IgD-negative memory B cell (primary cell): Measurements from ENCODE around the gene RASSF5. TPM values are rescaled to one million over a fixed set of nuclear protein-coding genes. Genes with fewer than 3 reads are reported as not detected.

Experiments
- H3K27ac Mint-ChIP-seq, 3 donors: one replicate each; pipeline ENCODE4 v1.8.0; 2020 to 2022; ENCODE audit warnings: mild to moderate bottlenecking in 3 of 3, mixed read lengths in 3 of 3, moderate library complexity in 1 of 3
- H3K27me3 Mint-ChIP-seq: one replicate; pipeline ENCODE4 v1.8.0; 2021; ENCODE audit warnings: mixed read lengths
- H3K36me3 Mint-ChIP-seq: one replicate; pipeline ENCODE4 v1.8.0; 2020; ENCODE audit warnings: mild to moderate bottlenecking, mixed read lengths
- H3K4me1 Mint-ChIP-seq, 3 donors: one replicate each; pipeline ENCODE4 v1.8.0; 2020 to 2022; ENCODE audit warnings: mixed read lengths in 3 of 3, mild to moderate bottlenecking in 1 of 3
- H3K4me3 Mint-ChIP-seq, 4 donors: one replicate each; pipeline ENCODE4 v1.8.0; 2020 to 2022; ENCODE audit warnings: mild to moderate bottlenecking in 4 of 4, mixed read lengths in 4 of 4, moderate library complexity in 3 of 4
- H3K9me3 Mint-ChIP-seq, 3 donors: one replicate each; pipeline ENCODE4 v1.8.0; 2020 to 2021; ENCODE audit warnings: mixed read lengths in 3 of 3, mild to moderate bottlenecking in 1 of 3
- polyA plus RNA-seq: library from polyadenylated mRNA; unstranded; fragments of 300-500 nt; fragmentation: Illumina TruSeq; gene quantifications from one replicate; pipeline ENCODE4 v1.2.3, GENCODE V29; 2021

RASSF5 gene
- polyA plus RNA-seq, 1 donor from 2014 or later, result 130 TPM

DNA sequence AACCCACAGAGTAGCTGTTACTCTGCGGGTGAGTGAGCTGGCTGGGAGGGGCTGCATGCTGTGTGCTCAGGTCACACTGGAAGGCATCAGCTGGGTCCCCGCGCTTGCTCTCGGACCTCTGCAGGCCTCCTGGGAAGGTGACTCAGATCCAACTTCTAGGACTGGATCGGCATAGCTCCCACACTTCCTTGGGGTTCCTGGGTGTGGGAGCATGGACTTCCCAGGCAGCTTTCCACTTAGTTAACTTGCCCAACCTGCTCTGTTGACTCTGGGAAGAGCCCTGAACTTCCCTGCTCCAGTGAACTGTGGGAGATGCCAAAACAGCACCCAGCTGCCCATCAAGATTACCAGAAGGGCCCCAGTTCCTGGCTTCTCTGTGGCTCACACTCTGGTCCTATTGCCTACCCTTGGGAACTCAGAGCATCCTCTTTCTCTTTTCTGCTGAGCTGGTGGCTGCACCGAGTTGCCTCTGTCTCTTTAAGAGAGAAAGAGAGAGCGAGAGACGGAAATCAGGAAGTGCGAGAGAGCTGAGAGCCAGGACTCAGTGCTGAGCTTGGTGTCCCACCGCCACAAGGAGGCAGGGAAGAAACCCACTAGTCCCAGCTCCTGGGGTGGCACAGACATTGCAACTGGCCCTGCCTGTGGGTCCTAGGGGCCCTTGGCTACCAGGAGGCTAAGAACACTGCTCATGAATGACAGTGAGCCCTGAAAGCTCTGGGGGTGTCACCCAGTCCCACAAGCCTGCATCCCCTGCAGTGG, 37.2 kb upstream of the RASSF5 start, which contains the start of gene IKBKE:
TSS of gene IKBKE (plus strand) at position 544 of the 759 bp plus-strand sequence. CDS start 2,752 bp downstream, outside the sequence.
- no peaks in the 10 kb centered on the region for H3K27me3 Mint-ChIP-seq
- peak within 1 kb of the TSS; percentile 88 to 98 (median 94) for H3K4me3 Mint-ChIP-seq
- H3K4me1 Mint-ChIP-seq, result peaks cover 53 to 59% (median 59%) of the 10 kb centered on the region in 3 donors
- H3K9me3 Mint-ChIP-seq, result no peaks in the 10 kb centered on the region
- no peaks in the 10 kb centered on the region for H3K36me3 Mint-ChIP-seq
- peak within 1 kb of the TSS; percentile 96 for H3K27ac Mint-ChIP-seq

DNA sequence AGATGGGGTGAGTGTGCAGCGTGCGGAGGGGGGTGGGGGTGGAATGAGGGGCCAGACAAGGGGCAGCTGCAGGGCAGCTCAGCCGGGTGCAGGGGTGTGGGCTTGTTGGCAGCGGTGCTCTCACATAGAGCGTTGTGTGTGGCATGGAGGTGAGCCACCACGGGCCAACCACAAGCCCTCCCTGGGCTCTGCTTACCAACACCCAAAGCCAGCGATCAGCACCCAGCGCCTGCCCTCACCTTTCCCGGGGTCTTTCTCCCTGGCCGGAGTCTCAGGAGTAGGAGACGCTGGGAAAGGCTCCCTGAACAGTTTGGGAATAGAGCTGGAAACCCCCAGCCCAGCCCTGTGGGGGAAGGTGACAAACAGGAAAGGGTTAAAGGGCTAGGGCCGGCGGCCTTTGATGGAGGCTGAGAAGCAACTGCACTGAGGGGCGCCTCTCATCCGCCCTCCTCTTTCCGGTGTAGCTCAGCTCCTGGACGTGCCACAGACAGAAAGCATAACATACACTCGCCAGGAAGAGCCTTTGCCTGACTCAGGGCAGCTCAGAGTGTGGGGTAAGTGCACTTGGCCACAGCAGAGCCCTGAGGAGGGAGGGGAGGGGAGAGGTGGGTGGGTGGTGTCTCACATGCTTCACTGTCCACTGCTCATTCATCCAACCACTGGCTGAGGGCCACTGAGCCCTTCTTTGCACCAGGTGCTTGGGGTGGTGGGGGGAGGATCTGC, 36.5 kb upstream of the RASSF5 start:
- H3K36me3 Mint-ChIP-seq, result peaks cover 2% of the 10 kb centered on the region

GRCh38 chr1:206471415-206471801, 35.9 kb upstream of the RASSF5 start:
- H3K4me1 Mint-ChIP-seq, result peaks cover 47 to 53% (median 52%) of the 10 kb centered on the region in 3 donors
- H3K4me3 Mint-ChIP-seq, result peak overlapping the region; percentile 88 to 98 (median 94)
- H3K36me3 Mint-ChIP-seq, result peaks cover 4% of the 10 kb centered on the region
- H3K27ac Mint-ChIP-seq, result peak overlapping the region; percentile 80 to 96 (median 92)
- no peaks in the 10 kb centered on the region for H3K27me3 Mint-ChIP-seq
- no peaks in the 10 kb centered on the region for H3K9me3 Mint-ChIP-seq

More for the DNA sequence above, 36.5 kb upstream of the RASSF5 start:
- Mint-ChIP-seq H3K4me3 (peak overlapping the region; percentile 88 to 98 (median 94)), H3K27ac (peak overlapping the region; percentile 80 to 96 (median 96)), H3K4me1 (peaks cover 51 to 57% (median 57%) of the 10 kb centered on the region in 3 donors), H3K9me3 (no peaks in the 10 kb centered on the region), H3K27me3 (no peaks in the 10 kb centered on the region)

DNA sequence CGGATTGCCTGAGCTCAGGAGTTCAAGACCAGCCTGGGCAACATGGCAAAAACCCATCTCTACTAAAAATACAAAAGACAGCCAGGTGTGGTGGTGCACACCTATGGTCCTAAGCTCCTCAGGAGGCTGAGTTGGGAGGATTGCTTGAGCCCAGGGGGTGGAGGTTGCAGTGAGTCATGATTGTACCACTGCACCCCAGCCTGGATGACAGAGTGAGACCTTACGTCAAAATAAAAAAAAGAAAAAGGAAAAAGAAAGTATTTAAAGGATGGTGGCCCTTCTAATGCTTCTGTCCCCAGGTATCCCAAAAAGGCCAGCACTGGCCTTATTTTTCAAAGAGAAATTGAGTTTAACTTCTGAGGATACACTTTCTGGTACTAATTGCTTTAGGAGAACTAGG, 35.3 kb upstream of the RASSF5 start:
- peaks cover 43 to 48% (median 47%) of the 10 kb centered on the region in 3 donors for H3K4me1 Mint-ChIP-seq
- H3K27ac Mint-ChIP-seq, result peak overlapping the region; percentile 80 to 96 (median 92)
- H3K27me3 Mint-ChIP-seq, result no peaks in the 10 kb centered on the region
- no peaks in the 10 kb centered on the region for H3K9me3 Mint-ChIP-seq
- peak overlapping the region; percentile 88 to 98 (median 94) for H3K4me3 Mint-ChIP-seq
- peaks cover 4% of the 10 kb centered on the region for H3K36me3 Mint-ChIP-seq

DNA sequence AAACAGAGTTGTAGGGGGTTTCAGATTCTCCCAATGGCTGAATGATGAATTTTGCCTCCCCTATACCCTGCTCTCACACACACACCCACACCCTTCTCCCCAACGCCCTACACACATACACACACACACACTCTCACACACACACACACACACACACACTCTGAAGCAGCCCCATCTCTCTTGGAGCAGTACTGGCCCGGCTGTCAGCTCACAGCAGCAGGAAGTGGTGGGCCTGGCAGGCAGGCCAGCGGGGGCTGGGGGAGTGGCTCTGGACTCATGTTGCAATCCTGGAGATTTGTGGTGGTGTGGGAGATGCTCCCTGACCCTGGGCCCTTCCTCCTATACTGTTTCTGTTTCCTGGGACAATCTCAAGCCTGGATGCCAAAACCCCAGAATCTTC, 34.9 kb upstream of the RASSF5 start:
- H3K27me3 Mint-ChIP-seq, result no peaks in the 10 kb centered on the region
- no peaks in the 10 kb centered on the region for H3K9me3 Mint-ChIP-seq
- H3K4me1 Mint-ChIP-seq, result peaks cover 42 to 44% (median 43%) of the 10 kb centered on the region in 3 donors
- peak overlapping the region in 2 of 3 donors; percentile 80 to 96 for H3K27ac Mint-ChIP-seq
- peak overlapping the region in 3 of 4 donors; percentile 63 to 96 (median 93) for H3K4me3 Mint-ChIP-seq
- peaks cover 4% of the 10 kb centered on the region for H3K36me3 Mint-ChIP-seq

DNA sequence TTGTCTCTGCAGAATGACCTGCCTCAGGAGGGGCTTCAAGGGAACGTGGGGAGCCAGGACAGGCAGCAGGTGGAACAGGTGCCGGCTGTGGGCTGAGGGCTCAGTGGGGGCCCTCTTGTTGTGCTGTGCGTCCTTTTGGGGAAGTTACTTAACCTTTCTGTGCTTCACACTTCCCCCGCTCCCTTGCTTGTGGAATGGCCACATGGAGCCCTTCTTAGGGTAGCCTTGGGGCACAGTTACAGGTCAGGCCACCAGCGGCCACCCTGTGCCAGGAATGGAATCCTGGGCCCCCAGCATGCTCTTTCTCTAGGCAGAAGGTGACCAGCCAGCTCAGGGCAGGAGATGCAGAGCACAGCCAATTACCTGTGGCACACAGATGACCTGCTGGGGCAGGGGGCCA, 34.4 kb upstream of the RASSF5 start:
- no peaks in the 10 kb centered on the region for H3K9me3 Mint-ChIP-seq
- peak overlapping the region; percentile 21 to 96 (median 80) for H3K27ac Mint-ChIP-seq
- peak overlapping the region in 2 of 4 donors; percentile 13 to 93 for H3K4me3 Mint-ChIP-seq
- no peaks in the 10 kb centered on the region for H3K27me3 Mint-ChIP-seq
- H3K36me3 Mint-ChIP-seq, result peaks cover 4% of the 10 kb centered on the region
- peaks cover 39 to 40% (median 39%) of the 10 kb centered on the region in 3 donors for H3K4me1 Mint-ChIP-seq

DNA sequence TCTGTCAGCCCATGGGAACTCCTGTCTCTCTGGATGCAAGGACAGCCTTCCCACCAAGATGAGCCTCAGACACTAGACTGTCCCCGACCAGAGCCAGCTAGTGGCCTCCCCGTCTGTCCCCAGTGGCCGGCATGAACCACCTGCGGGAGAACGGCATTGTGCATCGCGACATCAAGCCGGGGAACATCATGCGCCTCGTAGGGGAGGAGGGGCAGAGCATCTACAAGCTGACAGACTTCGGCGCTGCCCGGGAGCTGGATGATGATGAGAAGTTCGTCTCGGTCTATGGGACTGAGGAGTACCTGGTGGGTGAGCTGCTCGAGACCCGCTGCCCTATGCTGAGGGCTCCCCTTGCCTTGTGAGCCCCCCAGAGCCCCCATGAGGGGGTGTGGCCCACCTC, 31.3 kb upstream of the RASSF5 start:
- peaks cover 4% of the 10 kb centered on the region for H3K36me3 Mint-ChIP-seq
- H3K9me3 Mint-ChIP-seq, result no peaks in the 10 kb centered on the region
- peaks cover 19 to 21% (median 21%) of the 10 kb centered on the region in 3 donors for H3K4me1 Mint-ChIP-seq
- no peak overlapping the region for H3K27ac Mint-ChIP-seq
- no peak overlapping the region for H3K4me3 Mint-ChIP-seq
- H3K27me3 Mint-ChIP-seq, result no peaks in the 10 kb centered on the region

DNA sequence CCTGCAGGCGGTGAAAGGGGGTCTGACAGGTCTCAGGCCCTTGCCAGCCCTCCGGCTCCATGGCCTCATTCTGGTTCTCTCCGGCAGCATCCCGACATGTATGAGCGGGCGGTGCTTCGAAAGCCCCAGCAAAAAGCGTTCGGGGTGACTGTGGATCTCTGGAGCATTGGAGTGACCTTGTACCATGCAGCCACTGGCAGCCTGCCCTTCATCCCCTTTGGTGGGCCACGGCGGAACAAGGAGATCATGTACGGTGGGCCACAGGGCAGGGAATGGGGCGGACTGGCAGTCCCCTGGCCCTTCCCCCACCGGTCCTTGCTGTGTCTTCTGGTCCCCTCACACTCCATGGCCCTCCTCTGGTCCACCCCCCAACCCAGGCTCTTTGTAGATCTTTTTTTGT, 30.7 kb upstream of the RASSF5 start:
- peak overlapping the region in 1 of 4 donors; percentile 39 for H3K4me3 Mint-ChIP-seq
- H3K36me3 Mint-ChIP-seq, result peaks cover 4% of the 10 kb centered on the region

GRCh38 chr1:206477110-206477509, 30.2 kb upstream of the RASSF5 start:
- peaks cover 11 to 13% (median 12%) of the 10 kb centered on the region in 3 donors for H3K4me1 Mint-ChIP-seq
- no peaks in the 10 kb centered on the region for H3K9me3 Mint-ChIP-seq
- H3K36me3 Mint-ChIP-seq, result peaks cover 4% of the 10 kb centered on the region
- no peak overlapping the region for H3K4me3 Mint-ChIP-seq
- H3K27me3 Mint-ChIP-seq, result no peaks in the 10 kb centered on the region
- H3K27ac Mint-ChIP-seq, result peak overlapping the region in 1 of 3 donors; percentile 18

More for the DNA sequence above, 30.7 kb upstream of the RASSF5 start:
- peak overlapping the region in 1 of 3 donors; percentile 18 for H3K27ac Mint-ChIP-seq
- no peaks in the 10 kb centered on the region for H3K27me3 Mint-ChIP-seq
- peaks cover 15 to 17% (median 17%) of the 10 kb centered on the region in 3 donors for H3K4me1 Mint-ChIP-seq
- H3K9me3 Mint-ChIP-seq, result no peaks in the 10 kb centered on the region

DNA sequence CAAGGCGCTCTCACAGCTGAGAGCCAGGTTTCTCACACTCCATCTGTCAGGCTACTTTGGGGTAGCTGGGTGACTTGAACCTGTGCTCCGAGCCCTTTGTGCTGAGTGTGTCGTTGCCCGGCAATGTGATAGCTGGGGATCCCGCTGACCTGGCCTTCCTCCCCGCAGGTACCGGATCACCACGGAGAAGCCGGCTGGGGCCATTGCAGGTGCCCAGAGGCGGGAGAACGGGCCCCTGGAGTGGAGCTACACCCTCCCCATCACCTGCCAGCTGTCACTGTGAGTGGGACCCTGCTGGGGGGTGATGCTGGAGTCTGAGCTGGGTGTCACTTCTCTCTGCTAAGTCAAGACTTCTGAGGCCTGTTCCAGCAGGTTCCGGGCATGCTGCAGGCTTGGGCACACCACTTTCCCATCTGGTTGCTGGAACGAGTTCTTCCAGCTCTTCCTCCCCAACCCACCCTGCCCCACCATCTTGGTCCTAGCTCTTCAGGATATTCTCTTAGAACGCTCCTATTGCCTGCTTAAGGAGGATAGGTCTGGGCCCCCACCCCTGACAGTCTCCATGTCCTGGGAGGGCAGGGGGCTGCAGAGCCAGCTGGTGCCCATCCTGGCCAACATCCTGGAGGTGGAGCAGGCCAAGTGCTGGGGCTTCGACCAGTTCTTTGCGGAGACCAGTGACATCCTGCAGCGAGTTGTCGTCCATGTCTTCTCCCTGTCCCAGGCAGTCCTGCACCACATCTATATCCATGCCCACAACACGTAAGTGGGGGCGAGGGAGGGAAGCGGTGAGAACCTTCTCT, 29.6 kb upstream of the RASSF5 start:
- Mint-ChIP-seq H3K27ac (peak overlapping the region in 1 of 3 donors; percentile 7), H3K27me3 (no peaks in the 10 kb centered on the region), H3K36me3 (peaks cover 4% of the 10 kb centered on the region), H3K4me3 (no peak overlapping the region), H3K9me3 (no peaks in the 10 kb centered on the region), H3K4me1 (peaks cover 5 to 7% (median 5%) of the 10 kb centered on the region in 3 donors)

DNA sequence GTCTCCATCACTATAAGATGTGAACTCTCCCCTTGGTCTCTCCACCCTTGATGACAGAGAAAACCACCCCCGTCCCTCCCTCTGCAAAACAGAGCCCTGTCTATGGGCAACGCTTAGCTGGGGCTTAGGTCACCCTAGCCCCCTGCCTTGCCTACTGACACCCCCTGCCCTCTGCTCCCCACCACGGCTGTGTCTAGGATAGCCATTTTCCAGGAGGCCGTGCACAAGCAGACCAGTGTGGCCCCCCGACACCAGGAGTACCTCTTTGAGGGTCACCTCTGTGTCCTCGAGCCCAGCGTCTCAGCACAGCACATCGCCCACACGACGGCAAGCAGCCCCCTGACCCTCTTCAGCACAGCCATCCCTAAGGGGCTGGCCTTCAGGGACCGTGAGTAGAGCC, 28.6 kb upstream of the RASSF5 start:
- peaks cover 0 to 3% (median 2%) of the 10 kb centered on the region in 3 donors for H3K4me1 Mint-ChIP-seq
- no peak overlapping the region for H3K4me3 Mint-ChIP-seq
- H3K27me3 Mint-ChIP-seq, result no peaks in the 10 kb centered on the region
- H3K36me3 Mint-ChIP-seq, result peaks cover 4% of the 10 kb centered on the region
- no peaks in the 10 kb centered on the region for H3K9me3 Mint-ChIP-seq
- no peak overlapping the region for H3K27ac Mint-ChIP-seq

DNA sequence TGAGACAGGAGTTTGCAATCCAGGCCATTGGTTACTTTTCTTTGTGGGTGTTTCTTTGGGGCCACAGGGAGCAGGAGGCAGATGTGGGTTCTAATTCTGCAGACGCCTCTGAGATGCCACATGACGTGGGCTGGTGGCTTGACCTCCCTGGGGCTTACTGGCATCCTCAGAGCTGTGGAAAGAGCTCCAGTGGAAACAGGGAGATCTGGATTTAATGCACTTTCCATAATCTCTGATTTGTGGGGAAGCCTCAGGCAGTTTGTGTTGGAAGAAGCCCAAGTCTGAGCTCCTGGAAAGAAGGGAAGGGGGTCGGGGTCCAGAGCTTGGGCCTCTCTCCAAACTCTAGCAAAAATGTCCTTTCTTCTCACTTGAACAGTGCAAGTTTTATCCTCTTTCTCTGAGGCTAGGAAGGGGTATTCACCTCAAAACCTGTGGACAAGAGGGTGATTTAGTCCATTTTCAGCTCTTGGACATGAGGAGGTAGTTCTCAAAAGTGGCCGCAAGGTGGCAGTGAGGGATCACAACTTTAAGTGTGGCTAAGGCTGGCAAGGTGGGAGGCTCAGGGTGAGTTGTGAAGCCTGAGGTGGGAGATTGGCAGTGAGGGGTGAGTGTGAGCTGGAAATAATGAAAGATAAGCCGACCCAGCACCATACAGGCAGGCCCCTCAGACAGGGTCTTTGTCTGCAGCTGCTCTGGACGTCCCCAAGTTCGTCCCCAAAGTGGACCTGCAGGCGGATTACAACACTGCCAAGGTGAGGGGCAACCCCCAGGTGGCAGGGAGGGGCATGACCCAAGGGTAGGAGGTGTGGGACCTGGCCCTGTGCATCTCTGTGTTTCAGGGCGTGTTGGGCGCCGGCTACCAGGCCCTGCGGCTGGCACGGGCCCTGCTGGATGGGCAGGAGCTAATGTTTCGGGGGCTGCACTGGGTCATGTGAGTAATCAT, 27.9 kb upstream of the RASSF5 start:
- H3K4me3 Mint-ChIP-seq, result no peak overlapping the region
- no peaks in the 10 kb centered on the region for H3K9me3 Mint-ChIP-seq
- no peaks in the 10 kb centered on the region for H3K27me3 Mint-ChIP-seq
- peak overlapping the region in 1 of 3 donors; percentile 39 for H3K27ac Mint-ChIP-seq
- H3K36me3 Mint-ChIP-seq, result peaks cover 4% of the 10 kb centered on the region
- H3K4me1 Mint-ChIP-seq, result peaks cover 0 to 3% (median 2%) of the 10 kb centered on the region in 3 donors

DNA sequence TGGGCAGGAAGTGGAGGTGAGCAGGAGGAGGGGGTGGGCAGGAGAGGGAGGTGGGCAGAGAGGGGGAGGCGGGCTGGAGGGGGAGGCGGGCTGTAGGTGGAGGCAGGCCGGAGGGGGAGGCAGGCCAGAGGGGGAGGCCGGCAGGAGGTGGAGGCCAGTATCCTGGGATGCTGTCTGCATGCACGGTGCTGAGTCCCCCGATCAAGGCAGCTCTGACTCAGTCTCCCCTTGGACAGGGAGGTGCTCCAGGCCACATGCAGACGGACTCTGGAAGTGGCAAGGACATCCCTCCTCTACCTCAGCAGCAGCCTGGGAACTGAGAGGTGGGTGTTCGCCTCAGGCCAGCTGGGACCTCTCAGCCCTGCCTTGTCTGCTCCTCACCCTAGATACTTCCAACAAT, 27.1 kb upstream of the RASSF5 start:
- Mint-ChIP-seq H3K27ac (peak overlapping the region in 1 of 3 donors; percentile 89), H3K36me3 (peaks cover 4% of the 10 kb centered on the region), H3K9me3 (no peaks in the 10 kb centered on the region), H3K27me3 (no peaks in the 10 kb centered on the region), H3K4me1 (peaks cover 0 to 3% (median 2%) of the 10 kb centered on the region in 3 donors), H3K4me3 (no peak overlapping the region)
